ENCODE data around the gene VAV1. TPM values are rescaled to one million over a fixed set of nuclear protein-coding genes. Genes with fewer than 3 reads are reported as not detected.

VAV1 gene
- total and polyA plus RNA-seq, 2 of the 13 experiments (the other 11 are each of a cell fraction or from before 2014, with no cell fraction given), result not detected

GRCh38 chr19:6752256-6753177 lies 20.0 kb upstream of the VAV1 start (continued):
- TF ChIP-seq SMAD9 (CRISPR knock-in tag; IDR thresholded peaks at IDR 0.05) (no peak), ZNF251 (CRISPR knock-in tag; IDR thresholded peaks at IDR 0.05) (no peak), FUBP1 (CRISPR knock-in tag; IDR thresholded peaks at IDR 0.05; ENCODE audit: borderline replicate concordance) (no peak), ZBTB7B (CRISPR knock-in tag; IDR thresholded peaks at IDR 0.05) (no peak), ZFP36 (IDR thresholded peaks at IDR 0.05; ENCODE audit: borderline replicate concordance, low read depth, low read length, partially characterized antibody) (no peak), ZNF629 (CRISPR knock-in tag; conservative IDR thresholded peaks at IDR 0.05) (no peak), ZSCAN30 (CRISPR knock-in tag; IDR thresholded peaks at IDR 0.05) (no peak), CEBPG (CRISPR knock-in tag; IDR thresholded peaks at IDR 0.05) (0 out of 2 replicates have a peak, but pooled peaks have one; percentile 6), ZBTB42 (CRISPR knock-in tag; IDR thresholded peaks at IDR 0.05) (0 out of 2 replicates have a peak, but pooled peaks have one; percentile 44), TFE3 (CRISPR knock-in tag; IDR thresholded peaks at IDR 0.05) (peak; percentile 84), HDAC2 (CRISPR knock-in tag; IDR thresholded peaks at IDR 0.05) (peak; percentile 78; the same call in 1 of the 2 replicates), SMC3 (IDR thresholded peaks at IDR 0.05; ENCODE audit: low read length) (no peak), ZKSCAN1 (IDR thresholded peaks at IDR 0.05; ENCODE audit: low read length) (no peak), MYC (CRISPR knock-in tag; IDR thresholded peaks at IDR 0.05; ENCODE audit: borderline replicate concordance) (peak; percentile 57), JARID2 (CRISPR knock-in tag; IDR thresholded peaks at IDR 0.05; ENCODE audit: insufficient replicate concordance) (no peak), ZNF160 (CRISPR knock-in tag; IDR thresholded peaks at IDR 0.05) (0 out of 2 replicates have a peak, but pooled peaks have one; percentile 43), PPARG (CRISPR knock-in tag; conservative IDR thresholded peaks at IDR 0.05) (no peak), ZNF567 (CRISPR knock-in tag; IDR thresholded peaks at IDR 0.05; ENCODE audit: borderline replicate concordance) (peak; percentile 48; the same call in 1 of the 2 replicates), PITX1 (CRISPR knock-in tag; IDR thresholded peaks at IDR 0.05) (peak; percentile 44; the same call in 1 of the 2 replicates), NR2F6 (IDR thresholded peaks at IDR 0.05) (peak; percentile 60), NR2F6 (CRISPR knock-in tag; IDR thresholded peaks at IDR 0.05) (peak; percentile 80), CHCHD3 (CRISPR knock-in tag; IDR thresholded peaks at IDR 0.05) (no peak), ZNF790 (CRISPR knock-in tag; IDR thresholded peaks at IDR 0.05; ENCODE audit: borderline replicate concordance) (peak; percentile 35; the same call in 1 of the 2 replicates), YY1 (IDR thresholded peaks at IDR 0.05; ENCODE audit: insufficient read depth, insufficient replicate concordance, low read depth, low read length) (peak; percentile 65), FOXC1 (CRISPR knock-in tag; IDR thresholded peaks at IDR 0.05; ENCODE audit: borderline replicate concordance) (peak; percentile 60; the same call in 1 of the 2 replicates), SMAD3 (CRISPR knock-in tag; IDR thresholded peaks at IDR 0.05) (0 out of 2 replicates have a peak, but pooled peaks have one; percentile 6)
- TF ChIP-seq, protein P1, sequence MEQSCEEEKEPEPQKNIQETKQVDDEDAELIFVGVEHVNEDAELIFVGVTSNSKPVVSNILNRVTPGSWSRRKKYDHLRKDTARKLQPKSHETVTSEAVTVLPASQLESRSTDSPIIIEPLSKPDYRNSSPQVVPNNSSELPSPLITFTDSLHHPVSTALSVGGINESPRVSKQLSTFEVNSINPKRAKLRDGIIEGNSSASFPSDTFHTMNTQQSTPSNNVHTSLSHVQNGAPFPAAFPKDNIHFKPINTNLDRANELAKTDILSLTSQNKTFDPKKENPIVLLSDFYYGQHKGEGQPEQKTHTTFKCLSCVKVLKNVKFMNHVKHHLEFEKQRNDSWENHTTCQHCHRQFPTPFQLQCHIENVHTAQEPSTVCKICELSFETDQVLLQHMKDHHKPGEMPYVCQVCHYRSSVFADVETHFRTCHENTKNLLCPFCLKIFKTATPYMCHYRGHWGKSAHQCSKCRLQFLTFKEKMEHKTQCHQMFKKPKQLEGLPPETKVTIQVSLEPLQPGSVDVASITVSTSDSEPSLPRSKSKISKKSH (CRISPR knock-in tag; IDR thresholded peaks at IDR 0.05; ENCODE audit: borderline replicate concordance), result no peak
